Uterus (tissue), 4 donors: Measurements from ENCODE around the gene ADCY2. TPM values are rescaled to one million over a fixed set of nuclear protein-coding genes. Genes with fewer than 3 reads are reported as not detected.

Experiments
- DNase-seq, 2 donors: peaks; one replicate each; pipeline ENCODE4 v3.0.0-alpha.2; 2019 to 2020
- H3K27ac ChIP-seq, 2 donors: fragments of 200-600 bp; sonication (generic); 1 replicate in 1 of 2; 2 replicates in 1 of 2; pipeline ENCODE4 v1.5.1; 2016 to 2018
- H3K27me3 ChIP-seq, 2 donors: fragments of 200-600 bp; sonication (generic); one replicate each; pipeline ENCODE4 v1.5.1; 2018 to 2019; ENCODE audit warnings: control low read depth in 1 of 2
- H3K36me3 ChIP-seq, 2 donors: fragments of 200-600 bp; sonication (generic); one replicate each; pipeline ENCODE4 v1.5.1; 2019; ENCODE audit warnings: control low read depth in 1 of 2
- H3K4me1 ChIP-seq, 2 donors: fragments of 200-600 bp; sonication (generic); one replicate each; pipeline ENCODE4 v1.5.1; 2018 to 2019; ENCODE audit warnings: control low read depth in 1 of 2
- H3K4me3 ChIP-seq, 2 donors: fragments of 200-600 bp; sonication (generic); 1 replicate in 1 of 2; 2 replicates in 1 of 2; pipeline ENCODE4 v1.5.1; 2018 to 2019; ENCODE audit warnings: mild to moderate bottlenecking in 1 of 2
- H3K9me3 ChIP-seq, 2 donors: fragments of 200-600 bp; sonication (generic); one replicate each; pipeline ENCODE4 v1.5.1; 2019; ENCODE audit warnings: control low read depth in 1 of 2
- CTCF ChIP-seq, 4 experiments: fragments of 200-600 bp in 2 of 4; fragments of 450-650 bp in 2 of 4; sonication (generic) in 2 of 4; IDR thresholded peaks; one replicate each; pipeline ENCODE4 v1.5.1; 2016 to 2019; ENCODE audit warnings: antibody characterized with exemption in 4 of 4, mild to moderate bottlenecking in 2 of 4, moderate library complexity in 1 of 4
- POLR2A ChIP-seq, 2 donors: fragments of 450-650 bp; IDR thresholded peaks; one replicate each; pipeline ENCODE4 v1.6.1; 2016; ENCODE audit warnings: antibody characterized with exemption in 2 of 2, mild to moderate bottlenecking in 1 of 2, moderate library complexity in 1 of 2
- intact Hi-C: fragments of 100-400 bp; cut with DNase I; formaldehyde crosslinking; loops from one replicate; pipeline ENCODE4 v1.15.1; 2023; ENCODE audit warnings: low total_unique reads
- total RNA-seq, 4 donors: library from RNA; depleted of rRNA in 3 of 4; stranded (reverse); fragments of >200 nt in 3 of 4; gene quantifications; one replicate each; pipeline versions ENCODE4 v1.1.0 to v1.2.4, GENCODE V29; 2014 to 2023
- donor health status: DM: yes; HTN: yes; CAD: no.

ADCY2 gene
- total RNA-seq, 4 donors from 2014 or later = 3.8 to 25.3 (median 4.5) TPM

- Histone ChIP-seq H3K27ac (no peak overlapping the region), H3K36me3 (no peaks in the 10 kb centered on the region), H3K4me1 (no peaks in the 10 kb centered on the region), H3K9me3 (no peaks in the 10 kb centered on the region), H3K4me3 (no peak overlapping the region), H3K27me3 (no peaks in the 10 kb centered on the region)
- intact Hi-C loops = no loop called here
- TF ChIP-seq CTCF (IDR thresholded peaks at IDR 0.05) (no peak), POLR2A (IDR thresholded peaks at IDR 0.05) (no peak)
- DNase-seq = no peak
Measured at GRCh38 chr5:7540736-7541485, 145.0 kb downstream of the ADCY2 start.

GRCh38 chr5:7541898-7542297 is 146.0 kb downstream of the ADCY2 start:
- no peaks in the 10 kb centered on the region for H3K9me3 ChIP-seq
- no peak overlapping the region for H3K27ac ChIP-seq
- DNase-seq = no peak
- intact Hi-C loops = no loop called here
- H3K4me1 ChIP-seq = no peaks in the 10 kb centered on the region
- TF ChIP-seq POLR2A (IDR thresholded peaks at IDR 0.05) = no peak
- H3K27me3 ChIP-seq = no peaks in the 10 kb centered on the region
- no peaks in the 10 kb centered on the region for H3K36me3 ChIP-seq
- no peak overlapping the region for H3K4me3 ChIP-seq

- Histone ChIP-seq H3K9me3 (no peaks in the 10 kb centered on the region), H3K27me3 (no peaks in the 10 kb centered on the region), H3K4me3 (no peak overlapping the region), H3K4me1 (no peaks in the 10 kb centered on the region), H3K27ac (no peak overlapping the region), H3K36me3 (no peaks in the 10 kb centered on the region)
- intact Hi-C loops = no loop called here
- no peak for TF ChIP-seq CTCF (IDR thresholded peaks at IDR 0.05)
- TF ChIP-seq POLR2A (IDR thresholded peaks at IDR 0.05) = no peak
- no peak for DNase-seq
Measured at GRCh38 chr5:7546555-7546954, 150.6 kb downstream of the ADCY2 start.

- TF ChIP-seq CTCF (IDR thresholded peaks at IDR 0.05) (no peak), POLR2A (IDR thresholded peaks at IDR 0.05) (no peak)
- intact Hi-C loops = no loop called here
- DNase-seq = no peak
- H3K4me3 ChIP-seq = no peak overlapping the region
- H3K36me3 ChIP-seq = no peaks in the 10 kb centered on the region
- H3K27ac ChIP-seq = no peak overlapping the region
- H3K27me3 ChIP-seq = no peaks in the 10 kb centered on the region
- no peaks in the 10 kb centered on the region for H3K4me1 ChIP-seq
- H3K9me3 ChIP-seq = no peaks in the 10 kb centered on the region
Measured at GRCh38 chr5:7548596-7548995, 152.7 kb downstream of the ADCY2 start.

- DNase-seq = no peak
- intact Hi-C loops = no loop called here
- no peaks in the 10 kb centered on the region for H3K36me3 ChIP-seq
- H3K4me3 ChIP-seq = no peak overlapping the region
- no peak overlapping the region for H3K27ac ChIP-seq
- H3K4me1 ChIP-seq = no peaks in the 10 kb centered on the region
- no peaks in the 10 kb centered on the region for H3K27me3 ChIP-seq
- TF ChIP-seq CTCF (IDR thresholded peaks at IDR 0.05) (no peak), POLR2A (IDR thresholded peaks at IDR 0.05) (no peak)
- no peaks in the 10 kb centered on the region for H3K9me3 ChIP-seq
Measured at GRCh38 chr5:7565559-7565958, 169.6 kb downstream of the ADCY2 start.
